Measurements from ENCODE around the gene SNX9.
A peak's percentile ranks its signal among the peaks of the same experiment; 100 is the strongest.

Gene SNX9

GRCh38 chr6:157976345-157977175, 153.5 kb downstream of the SNX9 start:
- Mint-ChIP-seq H3K36me3 (ENCODE audit: low read depth) (no peaks in the 10 kb centered on the region), H3K4me1 (peaks cover 14% of the 10 kb centered on the region), H3K27me3 (peaks cover 10% of the 10 kb centered on the region), H3K9me3 (no peaks in the 10 kb centered on the region), H3K27ac (no peak overlapping the region), H3K4me3 (no peak overlapping the region)
- no peak for DNase-seq
- no peak for ATAC-seq

- Mint-ChIP-seq H3K9me3 (no peaks in the 10 kb centered on the region), H3K4me1 (peaks cover 14% of the 10 kb centered on the region), H3K36me3 (ENCODE audit: low read depth) (no peaks in the 10 kb centered on the region), H3K27me3 (peaks cover 9% of the 10 kb centered on the region), H3K27ac (peak overlapping the region; percentile 41), H3K4me3 (no peak overlapping the region)
- ATAC-seq (no peak), DNase-seq (no peak)
Observed at GRCh38 chr6:157977176-157977804, 154.2 kb downstream of the SNX9 start.

GRCh38 chr6:157978021-157978783, 155.2 kb downstream of the SNX9 start:
- Mint-ChIP-seq H3K9me3 (no peaks in the 10 kb centered on the region), H3K36me3 (ENCODE audit: low read depth) (peaks cover 2% of the 10 kb centered on the region), H3K27me3 (peaks cover 9% of the 10 kb centered on the region), H3K27ac (no peak overlapping the region), H3K4me1 (peaks cover 20% of the 10 kb centered on the region), H3K4me3 (no peak overlapping the region)
- DNase-seq, result no peak
- no peak for ATAC-seq

DNA sequence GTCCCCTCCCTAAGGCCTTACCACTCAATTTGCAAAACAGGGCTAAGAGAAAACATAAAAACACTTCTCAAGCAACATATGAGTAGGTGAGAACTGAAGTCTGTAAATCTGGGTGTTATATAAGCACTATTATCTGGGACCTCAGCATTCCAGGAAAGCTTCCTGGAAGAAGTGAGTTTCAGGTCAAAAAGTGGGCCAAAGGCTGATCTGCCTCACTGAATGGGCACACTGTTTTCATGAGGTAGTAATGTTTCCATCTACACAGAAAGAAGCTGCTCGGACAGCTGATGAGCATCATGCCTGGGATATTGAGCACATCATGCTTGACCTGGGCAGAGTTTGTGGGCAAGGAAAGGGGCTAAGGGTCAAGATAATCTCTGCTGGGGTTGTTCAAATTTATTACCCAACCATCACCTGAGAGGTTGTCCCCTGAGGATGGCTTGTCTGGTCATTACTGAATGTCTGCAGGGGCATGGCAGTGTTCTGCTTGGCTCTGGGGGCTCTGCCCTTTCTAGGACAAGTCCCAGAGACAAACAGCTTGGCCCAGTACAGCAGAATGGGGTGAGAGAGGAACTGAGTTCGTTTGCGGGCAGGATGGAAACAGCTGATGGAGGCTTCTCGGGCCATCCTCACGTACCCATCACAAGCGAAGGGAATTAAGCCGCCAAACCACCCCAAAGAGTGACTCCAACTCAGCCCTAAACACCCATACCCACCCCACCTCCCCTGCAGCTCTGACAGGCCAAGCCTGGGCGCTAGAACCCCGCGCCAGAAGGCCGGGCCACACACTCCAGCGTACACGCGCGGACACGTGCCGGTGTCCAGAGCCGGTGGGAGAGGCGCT, 157.5 kb downstream of the SNX9 start:
- Mint-ChIP-seq H3K36me3 (ENCODE audit: low read depth) (peaks cover 5% of the 10 kb centered on the region), H3K9me3 (no peaks in the 10 kb centered on the region), H3K27ac (peak overlapping the region; percentile 39), H3K4me3 (peak overlapping the region; percentile 83), H3K4me1 (peaks cover 43% of the 10 kb centered on the region), H3K27me3 (peaks cover 9% of the 10 kb centered on the region)
- peak; percentile 32 for DNase-seq
- ATAC-seq, result no peak

GRCh38 chr6:157981132-157981394, 158.0 kb downstream of the SNX9 start:
- ATAC-seq (no peak), DNase-seq (no peak)
- Mint-ChIP-seq H3K4me3 (peak overlapping the region; percentile 83), H3K27me3 (peaks cover 9% of the 10 kb centered on the region), H3K4me1 (peaks cover 43% of the 10 kb centered on the region), H3K36me3 (ENCODE audit: low read depth) (peaks cover 5% of the 10 kb centered on the region), H3K27ac (peak overlapping the region; percentile 39), H3K9me3 (no peaks in the 10 kb centered on the region)

DNA sequence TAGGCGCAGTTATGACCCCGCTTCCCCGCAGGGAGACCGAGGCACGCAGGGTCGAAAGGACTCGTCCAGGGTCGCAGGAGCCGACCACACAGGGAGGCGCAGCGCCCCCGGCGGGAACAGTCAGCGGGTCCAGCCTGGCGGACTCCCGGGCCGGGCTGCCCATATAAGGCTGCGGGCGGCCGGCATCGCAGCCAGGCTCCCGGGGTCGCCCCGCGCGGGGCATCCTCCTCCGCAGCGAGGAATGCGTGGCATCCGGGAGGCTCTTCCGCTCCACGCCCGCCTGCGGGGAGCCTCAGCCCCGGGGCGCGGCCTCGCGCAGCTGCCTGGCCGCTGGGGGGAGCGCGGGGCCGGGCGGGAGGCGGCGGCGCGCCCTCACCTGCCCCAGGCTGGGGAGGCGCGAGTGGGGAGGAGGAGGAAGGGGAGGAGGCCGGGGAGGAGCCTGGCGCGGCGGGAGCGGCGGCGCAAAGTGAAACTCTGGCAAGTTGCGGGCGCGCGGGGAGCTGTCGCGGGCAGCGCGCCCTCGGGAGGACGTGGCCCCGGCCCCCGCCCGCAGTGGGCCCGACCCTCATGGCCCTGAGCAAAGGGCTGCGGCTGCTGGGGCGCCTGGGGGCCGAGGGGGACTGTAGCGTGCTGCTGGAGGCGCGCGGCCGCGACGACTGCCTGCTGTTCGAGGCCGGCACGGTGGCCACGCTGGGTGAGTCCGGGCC, 158.5 kb downstream of the SNX9 start, which contains the start of gene SYNJ2:
SYNJ2 (plus strand) TSS at position 469 of the 707 bp plus-strand sequence; CDS start at position 568, 99 bp downstream.
- H3K4me3 Mint-ChIP-seq, result peak within 1 kb of the TSS; percentile 83
- peak; percentile 81 for ATAC-seq
- peak; percentile 79 for DNase-seq
- peaks cover 5% of the 10 kb centered on the region for H3K36me3 Mint-ChIP-seq (ENCODE audit: low read depth)
- no peaks in the 10 kb centered on the region for H3K9me3 Mint-ChIP-seq
- peaks cover 9% of the 10 kb centered on the region for H3K27me3 Mint-ChIP-seq
- H3K27ac Mint-ChIP-seq, result peak within 1 kb of the TSS; percentile 81
- H3K4me1 Mint-ChIP-seq, result peaks cover 43% of the 10 kb centered on the region

DNA sequence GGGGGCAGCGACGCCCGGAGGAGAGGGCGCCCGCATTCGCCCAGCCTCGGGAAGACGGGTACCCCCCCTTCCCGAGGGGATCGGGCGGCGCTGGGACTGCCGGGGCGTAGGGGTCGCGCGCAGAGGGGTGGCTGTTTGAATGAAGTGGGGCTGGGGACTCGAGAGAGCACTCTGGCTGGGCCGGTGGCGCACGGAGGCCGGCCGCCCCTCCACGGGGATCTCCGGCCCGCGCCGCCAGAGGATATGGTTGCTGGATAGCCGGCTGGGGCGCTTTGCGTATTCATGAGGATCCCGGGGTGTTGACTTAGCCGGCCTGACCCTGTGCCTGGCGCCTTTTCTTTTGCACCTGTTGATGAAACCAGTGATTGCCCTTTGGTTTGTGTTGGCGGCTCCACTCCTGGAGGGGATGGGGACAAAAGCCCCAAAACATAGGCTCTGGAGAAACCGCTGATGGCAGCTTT, 159.1 kb downstream of the SNX9 start:
- DNase-seq (peak; percentile 40), ATAC-seq (peak; percentile 10)
- Mint-ChIP-seq H3K27me3 (peaks cover 9% of the 10 kb centered on the region), H3K4me1 (peaks cover 43% of the 10 kb centered on the region), H3K4me3 (peak overlapping the region; percentile 83), H3K36me3 (ENCODE audit: low read depth) (peaks cover 5% of the 10 kb centered on the region), H3K9me3 (no peaks in the 10 kb centered on the region), H3K27ac (peak overlapping the region; percentile 81)

DNA sequence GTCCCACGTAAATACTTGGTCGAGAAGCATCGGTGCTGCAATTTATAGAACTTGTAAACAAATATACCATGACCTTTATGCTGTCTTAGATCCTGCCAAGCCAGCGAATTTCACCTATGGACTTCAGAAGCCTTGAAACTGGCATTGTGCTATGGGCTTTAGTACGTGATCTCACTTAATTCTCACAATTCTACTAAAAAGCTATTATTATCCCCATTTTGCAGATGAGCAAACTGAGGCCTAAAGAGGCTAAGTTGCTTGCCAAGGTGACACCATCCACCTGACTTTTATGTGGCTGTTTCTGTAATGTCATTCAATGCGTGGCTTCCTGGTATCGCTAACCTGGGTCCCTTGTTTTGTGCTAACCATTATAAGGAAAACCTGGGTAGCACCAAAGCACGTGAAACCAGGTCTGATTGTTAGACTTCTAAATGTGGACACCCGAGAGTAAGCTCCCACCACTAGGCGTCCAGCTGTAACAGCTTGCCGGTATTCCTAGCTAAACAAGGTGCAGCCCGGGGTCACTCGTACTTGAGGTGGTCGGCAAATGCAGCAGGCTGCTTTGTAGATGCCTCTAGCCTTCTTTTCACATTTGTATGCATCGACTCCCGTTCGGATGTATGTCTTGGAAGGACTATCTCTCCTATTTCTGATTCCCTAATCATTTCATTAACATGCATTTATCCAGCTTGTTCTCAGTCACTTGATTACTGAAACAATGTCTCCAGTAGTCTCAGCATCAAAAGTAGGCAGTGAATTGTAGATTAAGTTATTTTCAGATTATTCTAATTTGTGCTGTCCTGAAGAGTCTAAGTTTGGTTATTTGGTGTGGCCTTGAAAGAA, 159.7 kb downstream of the SNX9 start:
- DNase-seq, result no peak

GRCh38 chr6:157983406-157984119, 160.5 kb downstream of the SNX9 start:
- no peak for DNase-seq
- peak overlapping the region; percentile 81 for H3K27ac Mint-ChIP-seq
- H3K9me3 Mint-ChIP-seq, result no peaks in the 10 kb centered on the region
- no peak for ATAC-seq
- peaks cover 5% of the 10 kb centered on the region for H3K36me3 Mint-ChIP-seq (ENCODE audit: low read depth)
- peaks cover 9% of the 10 kb centered on the region for H3K27me3 Mint-ChIP-seq
- H3K4me3 Mint-ChIP-seq, result peak overlapping the region; percentile 83
- peaks cover 47% of the 10 kb centered on the region for H3K4me1 Mint-ChIP-seq

More for the DNA sequence above, 159.7 kb downstream of the SNX9 start:
- Mint-ChIP-seq H3K9me3 (no peaks in the 10 kb centered on the region), H3K27me3 (peaks cover 9% of the 10 kb centered on the region), H3K36me3 (ENCODE audit: low read depth) (peaks cover 5% of the 10 kb centered on the region), H3K4me1 (peaks cover 43% of the 10 kb centered on the region), H3K4me3 (peak overlapping the region; percentile 83), H3K27ac (peak overlapping the region; percentile 81)
- no peak for ATAC-seq

DNA sequence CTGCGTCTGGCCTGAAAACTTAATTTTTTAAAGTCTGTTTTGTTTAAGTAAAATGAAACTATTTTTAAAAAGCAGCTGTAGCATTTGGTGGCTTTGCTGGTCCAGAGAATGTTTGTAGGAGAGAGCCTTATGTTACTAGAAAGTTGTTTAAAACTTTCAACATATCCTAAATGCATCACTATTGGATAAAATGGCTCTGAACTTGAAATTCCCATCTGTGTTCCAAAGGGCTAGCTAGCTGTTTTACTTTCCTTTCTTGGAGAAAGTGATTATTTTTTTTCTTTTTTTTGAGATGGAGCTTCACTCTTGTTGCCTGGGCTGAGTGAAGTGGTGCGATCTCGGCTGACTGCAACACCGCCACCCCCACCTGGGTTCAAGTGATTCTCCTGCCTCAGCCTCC, 161.1 kb downstream of the SNX9 start:
- Mint-ChIP-seq H3K36me3 (ENCODE audit: low read depth) (peaks cover 5% of the 10 kb centered on the region), H3K4me3 (peak overlapping the region; percentile 83), H3K27ac (peak overlapping the region; percentile 73), H3K27me3 (peaks cover 9% of the 10 kb centered on the region), H3K9me3 (no peaks in the 10 kb centered on the region), H3K4me1 (peaks cover 53% of the 10 kb centered on the region)
- no peak for DNase-seq
- no peak for ATAC-seq

GRCh38 chr6:157984686-157985225, 161.7 kb downstream of the SNX9 start:
- peak; percentile 27 for DNase-seq
- peaks cover 57% of the 10 kb centered on the region for H3K4me1 Mint-ChIP-seq
- peak; percentile 23 for ATAC-seq

More at GRCh38 chr6:157984686-157985225, 161.7 kb downstream of the SNX9 start:
- peak overlapping the region; percentile 73 for H3K27ac Mint-ChIP-seq
- H3K4me3 Mint-ChIP-seq, result peak overlapping the region; percentile 83
- H3K27me3 Mint-ChIP-seq, result peaks cover 9% of the 10 kb centered on the region
- peaks cover 5% of the 10 kb centered on the region for H3K36me3 Mint-ChIP-seq (ENCODE audit: low read depth)
- H3K9me3 Mint-ChIP-seq, result no peaks in the 10 kb centered on the region
